Measurements from ENCODE around the gene ALPG.

- TF ChIP-seq CTCF (IDR thresholded peaks at IDR 0.05; ENCODE audit: borderline replicate concordance, extremely low read depth, low read length, poor library complexity, severe bottlenecking), result no peak
- TF ChIP-seq EZH2 (IDR thresholded peaks at IDR 0.05; ENCODE audit: borderline replicate concordance, low read depth, low read length, severe bottlenecking), result no peak
These were observed 42.6 kb upstream of the ALPG start for GRCh38 chr2:232363784-232364615.

Data from DND-41 (cell line).